DMS53 treated with DMSO at 0.1 percent for 48 hours (cell line): ENCODE results near the gene SLC44A3.
A peak's percentile ranks its signal among the peaks of the same experiment; 100 is the strongest.

Experiments used
- DNase-seq: peaks from one replicate; lab custom pipeline; 2025; ENCODE audit not compliant: unreplicated experiment; lab: John Stamatoyannopoulos, UW

SLC44A3 gene

DNA sequence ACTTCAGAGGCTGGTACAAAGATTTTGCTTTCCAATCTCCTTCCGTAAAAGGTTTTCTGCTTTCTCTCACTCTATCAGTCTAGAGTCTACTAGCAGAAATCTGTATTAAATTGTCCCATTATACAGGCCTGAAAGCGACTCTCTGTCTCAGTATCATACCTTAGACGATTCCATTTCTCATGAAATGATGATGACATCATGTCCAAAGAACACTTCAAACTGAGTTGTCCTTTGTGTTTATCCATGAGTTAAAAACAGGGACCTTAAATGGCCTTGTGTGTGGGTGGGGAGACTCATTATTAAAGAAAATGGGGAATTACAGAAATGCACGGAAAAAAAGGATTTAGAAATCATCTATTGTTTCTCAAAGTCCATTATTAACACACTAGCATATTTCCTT, 21.0 kb upstream of the SLC44A3 start:
- DNase-seq = no peak

DNA sequence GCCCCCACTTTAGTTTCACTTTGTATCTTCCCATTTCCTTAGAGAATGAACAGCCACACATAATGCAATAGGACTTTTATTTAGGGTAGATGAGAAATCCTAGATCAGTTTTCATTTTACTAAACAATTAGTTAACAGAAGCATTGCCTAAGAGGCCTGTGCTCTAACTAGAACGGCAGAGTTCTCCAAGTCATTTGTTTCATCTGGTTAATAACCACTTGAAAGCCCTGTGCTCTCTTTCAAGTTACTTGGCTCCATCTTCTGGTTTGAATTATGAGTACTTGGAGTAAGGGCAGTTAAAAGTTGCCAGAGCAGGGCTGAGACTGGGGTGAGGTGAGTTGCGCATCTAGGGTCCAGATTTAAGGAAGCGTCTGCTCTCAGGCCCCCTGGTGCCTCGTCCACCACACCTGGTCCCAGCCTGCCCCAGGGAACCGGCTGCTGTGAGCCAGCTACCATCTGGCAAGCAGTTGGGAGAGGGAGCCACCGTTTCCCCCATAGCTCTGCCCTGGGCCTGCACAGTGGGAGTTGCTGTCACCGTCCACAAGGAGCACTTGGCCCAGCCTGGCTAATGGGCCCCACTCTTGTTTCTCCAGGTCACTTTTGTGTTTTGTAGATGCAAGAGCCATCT, 18.1 kb upstream of the SLC44A3 start:
- peak; percentile 46 for DNase-seq

DNA sequence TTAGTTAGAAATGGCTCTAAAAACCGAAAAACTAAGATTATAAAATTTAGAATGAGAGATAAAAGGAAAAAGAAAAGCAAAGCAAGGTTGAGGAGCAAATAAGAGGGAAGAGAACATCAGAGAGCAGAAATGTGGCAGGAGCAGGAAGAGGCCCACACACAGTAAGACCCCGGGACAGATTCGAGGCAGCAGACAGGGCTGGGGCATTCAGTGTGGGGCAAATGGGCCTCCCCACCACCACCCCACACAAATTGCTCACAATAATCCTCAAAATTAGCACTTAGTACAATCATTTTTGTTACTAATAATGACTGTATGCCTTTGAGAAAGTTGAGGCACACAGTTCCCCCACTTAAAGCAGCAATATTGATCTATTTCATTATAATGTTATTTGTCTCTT, 17.1 kb upstream of the SLC44A3 start:
- DNase-seq = no peak

DNA sequence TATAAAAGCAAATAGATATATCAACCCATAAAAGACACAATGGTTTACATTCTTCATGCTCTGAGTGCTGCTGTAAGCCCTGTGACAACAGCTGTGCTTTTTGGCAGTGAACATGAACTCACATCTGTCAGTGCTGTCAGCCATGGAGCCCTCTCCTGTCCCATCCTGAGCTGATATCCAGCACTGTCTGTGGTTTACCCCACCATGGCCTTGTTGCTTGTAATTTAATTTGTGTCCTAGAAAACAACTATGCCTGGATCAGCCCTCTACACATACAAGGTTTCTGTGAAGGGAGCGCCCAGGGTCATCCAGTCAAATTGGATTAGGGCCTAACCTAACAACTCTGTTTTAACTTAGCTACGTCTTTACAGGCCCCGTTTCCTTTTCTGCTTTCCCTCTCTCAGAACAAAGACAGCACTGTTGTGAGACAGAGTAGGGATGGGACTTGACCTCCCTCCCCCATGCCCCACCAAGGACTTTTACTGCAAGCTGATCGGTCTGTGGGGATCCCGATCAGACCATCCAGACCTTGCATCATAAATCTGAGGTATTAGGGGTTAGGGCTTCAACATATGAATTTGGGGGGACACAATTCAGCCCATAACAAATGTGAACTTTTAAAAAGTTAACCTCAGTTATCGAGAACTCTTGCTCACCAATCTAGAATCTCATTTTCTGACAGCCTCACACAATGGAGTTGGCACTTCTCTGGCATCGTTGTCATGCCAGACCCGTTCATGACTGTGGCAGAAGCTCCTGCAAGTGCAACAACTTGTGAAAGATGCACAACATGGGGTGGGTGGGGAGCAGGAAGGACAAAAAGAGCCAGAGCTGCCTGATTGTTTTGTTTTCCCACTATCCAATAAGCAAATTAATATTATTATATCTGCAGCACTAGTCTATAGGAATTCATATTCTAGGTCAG, 16.4 kb upstream of the SLC44A3 start:
- DNase-seq = no peak

DNA sequence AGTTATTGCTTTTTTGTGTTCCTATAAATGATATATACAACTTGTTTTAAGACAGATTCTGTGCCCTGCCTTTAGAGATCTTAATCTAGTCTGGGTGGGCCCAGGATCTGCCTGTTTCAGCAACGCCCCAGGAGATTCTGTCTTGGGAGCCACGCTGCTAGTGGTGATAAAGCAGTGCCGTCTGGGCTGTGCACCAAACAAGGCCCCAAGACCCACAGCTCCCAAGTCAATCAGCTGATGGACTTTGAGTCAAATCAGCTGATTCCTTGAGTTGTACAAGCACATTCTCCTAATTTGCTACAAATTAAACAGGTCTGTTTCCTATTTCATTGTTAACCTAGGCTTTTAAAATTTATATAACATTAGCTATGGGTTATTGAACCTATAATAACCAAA, 15.7 kb upstream of the SLC44A3 start:
- DNase-seq = no peak

DNA sequence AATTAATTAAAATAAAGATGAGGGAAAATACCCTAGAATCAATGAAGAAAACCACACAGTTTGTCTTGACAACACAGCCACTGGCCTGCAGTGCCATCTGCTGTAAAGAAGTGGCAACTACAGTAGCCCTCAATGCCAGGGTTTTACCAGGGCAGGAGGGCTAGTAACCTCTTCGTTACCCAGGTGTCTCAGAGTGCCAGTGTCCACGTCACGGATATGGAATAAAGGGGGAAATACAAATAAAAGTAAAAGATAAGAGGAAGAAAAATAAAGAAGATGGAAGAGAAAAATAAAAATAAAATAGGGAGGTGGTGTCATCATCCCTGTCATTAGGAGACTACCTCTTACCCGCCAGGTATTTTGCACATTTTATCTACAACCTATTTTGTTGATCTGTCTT, 14.2 kb upstream of the SLC44A3 start:
- peak; percentile 55 for DNase-seq

DNA sequence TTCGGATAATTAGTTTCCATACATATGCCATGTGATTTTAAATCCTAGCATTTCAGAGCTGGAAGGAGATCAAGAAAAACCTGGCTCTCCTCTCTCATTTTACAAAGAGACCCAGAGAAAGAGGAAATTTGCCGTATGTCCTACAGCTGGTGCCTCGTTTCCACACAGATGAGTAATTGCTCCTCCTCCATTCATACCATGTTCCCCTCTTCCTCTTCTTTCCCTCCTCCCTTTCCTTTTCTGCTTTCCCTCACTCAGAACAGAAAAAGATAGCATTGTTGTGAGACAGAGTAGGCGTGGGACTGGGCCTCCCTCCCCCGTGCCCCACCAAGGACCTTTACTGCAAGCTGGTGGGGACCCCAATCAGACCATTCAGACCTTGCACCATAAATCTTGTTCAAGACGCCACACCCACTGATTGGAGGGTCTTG, 13.7 kb upstream of the SLC44A3 start:
- no peak for DNase-seq

DNA sequence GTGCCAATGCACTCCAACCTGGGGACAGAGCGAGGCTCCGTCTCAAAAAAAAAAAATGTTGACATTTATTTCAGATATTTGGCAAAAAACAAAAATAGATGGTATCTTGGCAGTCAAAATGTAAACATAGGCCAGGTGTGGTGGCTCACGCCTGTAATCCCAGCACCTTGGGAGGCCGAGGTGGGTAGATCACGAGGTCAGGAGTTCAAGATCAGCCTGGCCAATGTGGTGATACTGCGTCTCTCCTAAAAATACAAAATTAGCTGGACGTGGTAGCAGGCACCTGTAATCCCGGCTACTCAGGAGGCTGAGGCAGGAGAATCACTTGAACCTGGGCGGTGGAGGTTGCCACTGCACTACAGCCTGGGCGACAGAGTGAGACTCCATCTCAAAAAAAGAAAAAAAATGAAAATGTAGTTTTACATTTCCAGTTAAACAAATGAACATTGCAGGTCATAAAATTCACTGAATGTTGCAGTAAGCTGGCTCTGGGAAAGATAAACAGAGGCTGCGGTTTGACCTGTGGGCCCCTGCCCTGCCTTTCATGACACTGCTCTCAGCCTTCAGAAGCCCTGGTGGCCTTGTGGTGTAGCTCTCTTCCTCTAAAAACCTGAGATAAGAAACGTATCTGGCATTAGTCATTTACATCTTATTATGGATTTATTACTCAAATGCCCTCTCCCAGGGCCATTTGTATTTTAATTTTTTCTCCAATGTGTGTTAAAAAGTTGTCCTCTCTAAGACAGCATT, 12.2 kb upstream of the SLC44A3 start:
- DNase-seq = no peak

DNA sequence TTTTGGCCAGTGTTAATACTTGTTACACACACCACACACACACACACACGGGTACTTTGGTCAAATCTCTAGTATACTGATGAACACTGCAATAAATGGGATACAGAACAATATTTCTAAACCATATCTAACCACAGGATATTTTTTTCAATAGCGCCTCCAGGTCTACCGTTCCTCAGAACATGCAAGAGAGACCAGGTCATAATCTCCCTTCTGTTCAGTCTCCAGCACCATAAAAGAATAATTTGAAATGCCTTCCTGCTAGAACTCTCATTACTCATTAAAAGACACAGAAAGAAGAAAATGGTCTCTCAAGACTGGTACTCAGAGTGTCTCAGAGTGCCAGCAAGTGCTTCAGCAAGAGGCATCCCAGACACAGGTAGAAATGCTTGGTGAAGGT, 11.5 kb upstream of the SLC44A3 start:
- no peak for DNase-seq

DNA sequence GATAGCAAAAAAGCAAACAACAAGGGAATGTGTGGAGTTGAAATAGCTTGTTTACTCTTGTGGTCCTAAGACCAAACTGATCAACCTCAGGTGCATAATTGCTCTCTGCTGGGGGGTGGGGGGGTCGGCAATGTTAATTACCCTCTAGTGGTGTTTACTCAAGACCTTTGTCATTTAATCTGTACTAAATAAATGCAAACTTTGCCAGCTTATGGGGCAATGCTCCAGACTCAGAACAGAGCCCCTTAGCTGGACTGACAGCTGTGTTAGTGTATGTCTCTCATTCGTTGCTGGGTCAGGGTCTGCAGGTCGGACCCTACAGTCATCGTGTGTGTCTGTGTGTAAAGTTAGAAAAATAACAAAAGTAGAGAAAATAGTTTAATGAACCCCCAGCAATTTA, 7.2 kb upstream of the SLC44A3 start:
- no peak for DNase-seq

DNA sequence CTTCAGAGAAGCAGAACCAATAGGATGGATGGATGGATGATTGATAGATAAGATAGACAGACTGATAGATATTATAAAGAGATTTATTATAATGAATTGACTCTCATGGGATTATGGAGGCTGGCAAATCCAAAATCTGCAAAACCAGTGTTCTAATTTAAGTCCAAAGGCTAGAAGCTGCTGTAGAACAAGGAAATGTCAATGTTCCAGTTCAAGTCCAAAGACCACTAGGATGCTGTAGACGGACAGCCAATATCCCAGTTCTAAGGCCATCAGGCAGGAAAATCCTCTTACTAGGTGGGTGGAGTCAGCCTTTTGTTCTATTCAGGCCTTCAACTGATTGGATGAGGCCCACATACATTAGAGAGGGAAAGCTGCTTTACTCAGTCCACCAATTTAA, 4.1 kb upstream of the SLC44A3 start:
- DNase-seq = no peak

DNA sequence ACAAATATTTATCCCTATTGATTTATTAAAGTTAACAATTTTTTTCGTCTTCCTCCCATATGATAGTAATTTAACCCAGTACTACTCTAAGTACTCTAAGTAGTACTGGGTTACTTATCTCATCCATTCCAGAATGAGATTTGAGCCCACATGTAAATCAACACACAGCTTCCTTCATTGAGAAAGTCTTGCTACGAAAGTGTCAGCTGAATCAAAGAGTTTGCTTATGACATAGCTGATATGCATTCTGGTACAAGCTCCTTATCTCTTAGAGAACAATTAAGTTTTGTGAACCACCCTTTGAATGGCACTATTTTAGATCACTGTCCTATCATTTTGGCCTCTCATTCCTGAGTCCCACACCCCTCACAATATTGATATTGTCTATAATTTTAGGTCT, 2.4 kb upstream of the SLC44A3 start:
- DNase-seq = no peak

DNA sequence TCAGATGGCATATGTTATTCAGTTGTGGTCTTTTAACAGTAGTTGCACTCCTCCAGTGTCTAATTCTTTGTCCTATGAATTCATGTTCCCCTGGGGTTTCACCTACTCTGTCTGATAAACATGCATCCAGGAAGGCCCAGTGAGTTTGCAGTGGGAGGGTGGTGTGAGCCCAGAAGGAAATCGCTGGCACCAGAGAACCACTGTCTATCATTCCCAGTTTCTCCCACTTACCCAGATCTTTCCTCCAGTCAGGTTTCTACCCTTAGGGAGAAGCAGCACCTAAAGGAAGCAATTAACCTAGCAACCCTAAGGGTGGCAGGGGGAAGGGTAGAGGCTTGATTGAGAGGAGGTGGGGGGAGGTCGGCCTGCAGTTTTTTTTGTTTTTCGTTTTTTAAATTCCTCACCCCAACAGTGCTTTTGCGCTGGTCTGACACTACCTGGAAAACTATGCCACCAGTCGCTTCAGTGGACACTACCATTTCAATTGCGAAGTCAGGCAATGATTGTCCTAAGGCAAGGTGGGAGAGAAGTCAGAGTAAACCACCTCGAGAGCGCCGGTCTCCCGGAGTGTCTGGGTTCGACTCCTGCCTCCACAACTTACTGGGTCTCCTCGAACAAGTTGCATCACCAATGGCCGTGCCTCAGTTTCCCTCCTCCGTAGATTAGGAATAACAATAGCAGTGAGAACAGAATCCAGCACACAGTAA, 766 bp upstream of the SLC44A3 start:
- peak; percentile 39 for DNase-seq

DNA sequence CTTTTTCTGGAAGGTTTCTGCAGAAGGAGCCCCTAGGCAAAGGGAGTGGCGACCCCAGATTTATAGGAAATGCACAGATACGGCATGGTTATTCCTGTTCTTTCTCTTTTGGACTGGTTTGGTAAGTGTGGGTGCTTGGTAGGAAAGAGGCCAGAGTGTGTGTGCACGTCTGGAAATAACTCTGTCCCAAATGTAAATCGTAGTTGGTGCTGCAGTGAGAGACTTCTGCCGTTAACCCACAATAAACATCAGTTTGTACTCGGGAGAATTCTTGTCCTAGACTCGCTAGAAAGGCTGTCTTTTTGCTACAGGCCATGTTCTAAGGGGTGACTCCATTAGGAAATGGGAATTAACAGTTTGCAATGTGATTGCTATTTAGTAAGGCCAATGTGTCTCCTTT, 779 bp downstream of the SLC44A3 start:
- peak; percentile 26 for DNase-seq

DNA sequence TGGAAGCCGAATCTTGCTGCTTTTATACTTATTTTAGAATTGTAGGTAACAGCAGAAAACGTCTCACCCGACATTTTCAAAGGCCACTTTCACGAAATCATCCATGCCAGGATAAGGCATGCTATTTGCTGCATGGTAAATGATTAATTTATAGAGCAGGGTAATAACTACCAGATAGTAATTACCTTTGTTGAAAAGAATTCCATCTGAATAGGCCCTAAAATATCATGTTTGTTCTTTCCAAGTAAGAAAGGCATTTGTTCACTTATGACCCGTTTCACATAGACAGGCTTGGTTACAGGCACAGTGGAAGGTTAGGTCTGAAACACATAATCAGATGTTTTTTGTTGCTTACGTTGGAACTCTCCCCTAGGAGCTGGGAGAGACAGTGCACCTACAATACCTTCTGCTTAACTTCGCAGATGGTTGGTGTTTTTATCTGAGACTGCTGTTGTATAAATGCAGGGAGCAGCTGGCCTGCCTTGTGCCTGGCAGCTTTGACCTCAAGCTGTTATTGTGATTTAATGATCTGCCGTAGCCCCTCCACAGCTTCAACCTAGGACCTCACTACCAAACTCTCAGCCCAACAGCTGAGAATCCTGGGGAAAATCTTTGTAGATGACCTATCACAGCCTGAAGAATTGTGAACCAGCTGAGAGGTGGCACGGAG, 1.6 kb downstream of the SLC44A3 start:
- DNase-seq = peak; percentile 26

DNA sequence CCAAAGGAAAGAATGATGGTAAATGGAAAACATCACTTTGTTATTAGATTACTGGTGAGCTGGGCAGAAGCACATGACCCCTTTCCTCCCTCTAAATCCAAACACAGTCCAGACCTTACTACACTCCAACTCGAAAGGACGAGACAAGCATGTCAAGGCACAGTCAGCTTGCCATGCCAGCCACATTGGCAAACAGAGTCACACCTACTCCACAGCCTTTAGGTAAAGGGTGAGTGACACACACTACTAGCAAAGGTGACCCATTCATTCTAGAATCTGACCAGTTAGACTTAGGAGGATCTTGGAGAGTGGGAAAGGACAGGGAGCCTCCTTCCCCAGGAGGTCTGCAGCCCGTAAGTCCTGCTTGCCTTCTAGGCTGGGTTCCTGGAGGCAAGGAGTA, 3.0 kb downstream of the SLC44A3 start:
- no peak for DNase-seq

DNA sequence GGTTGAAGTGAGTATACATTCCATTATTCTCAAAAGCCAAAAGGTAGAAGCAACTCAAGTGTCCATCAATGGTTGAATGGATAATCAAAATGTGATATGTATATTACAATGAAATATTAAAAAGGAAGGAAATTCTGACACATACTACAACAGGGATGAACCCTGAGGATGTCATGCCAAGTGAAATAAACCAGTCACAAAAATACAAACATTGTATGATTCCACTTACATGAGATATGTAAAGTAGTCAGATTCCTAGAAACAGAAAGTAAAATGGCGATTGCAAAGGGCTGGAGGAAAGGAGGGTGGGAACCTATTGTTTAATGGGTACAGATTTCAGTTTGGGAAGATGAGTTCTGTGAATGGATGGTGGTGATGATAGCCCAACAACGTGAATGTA, 5.8 kb downstream of the SLC44A3 start:
- no peak for DNase-seq

DNA sequence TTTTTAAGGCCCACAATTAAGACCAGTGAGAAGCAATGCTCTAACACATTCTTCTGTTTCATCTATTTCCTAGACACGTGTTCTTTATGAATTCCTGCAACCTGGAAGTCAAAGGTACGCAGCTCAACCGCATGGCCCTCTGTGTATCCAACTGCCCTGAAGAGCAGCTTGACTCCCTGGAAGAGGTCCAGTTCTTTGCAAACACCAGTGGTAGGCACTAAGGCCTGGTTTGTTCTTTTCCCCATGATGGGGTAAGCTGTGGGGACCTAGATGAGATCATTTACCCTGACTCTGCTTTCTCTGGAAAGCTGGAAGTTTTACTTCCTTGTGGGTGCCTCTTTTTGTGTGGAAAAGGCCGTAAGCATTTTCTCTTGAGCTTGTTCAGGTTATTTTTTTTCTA, 7.3 kb downstream of the SLC44A3 start:
- no peak for DNase-seq

DNA sequence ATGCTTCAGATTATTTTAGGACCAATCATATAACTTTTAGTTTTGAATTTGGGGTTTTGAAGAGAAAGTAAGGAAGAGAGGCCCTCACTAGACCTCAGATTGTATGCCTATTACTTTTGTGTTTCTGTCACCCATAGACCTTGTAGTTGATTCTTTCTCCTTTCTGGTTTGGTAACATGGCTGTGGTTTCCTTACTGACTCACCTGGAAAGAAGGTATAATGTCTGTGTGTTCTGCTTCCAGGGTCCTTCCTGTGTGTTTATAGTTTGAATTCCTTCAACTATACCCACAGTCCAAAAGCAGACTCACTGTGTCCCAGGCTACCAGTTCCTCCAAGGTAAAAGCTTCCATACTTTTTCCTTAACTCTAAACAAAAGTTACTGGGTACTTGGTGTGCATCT, 8.1 kb downstream of the SLC44A3 start:
- DNase-seq = no peak

DNA sequence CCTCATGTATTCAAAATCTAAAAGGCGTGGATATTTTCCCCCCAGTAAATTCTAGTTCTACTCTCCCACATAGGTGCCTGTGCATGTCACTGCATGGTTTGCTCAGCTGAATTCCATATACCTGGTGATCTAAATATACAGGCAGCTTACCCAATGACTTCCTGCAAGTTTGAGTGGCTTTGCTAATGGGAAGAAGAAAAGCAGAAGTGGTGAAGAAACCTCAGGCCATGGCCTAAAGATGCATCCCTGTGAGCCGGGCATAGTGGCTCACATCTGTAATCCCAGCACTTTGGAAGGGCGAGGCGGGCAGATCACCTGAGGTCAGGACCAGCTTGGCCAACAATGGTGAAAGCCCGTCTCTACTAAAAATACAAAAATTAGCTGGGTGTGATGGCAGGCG, 11.5 kb downstream of the SLC44A3 start:
- no peak for DNase-seq

DNA sequence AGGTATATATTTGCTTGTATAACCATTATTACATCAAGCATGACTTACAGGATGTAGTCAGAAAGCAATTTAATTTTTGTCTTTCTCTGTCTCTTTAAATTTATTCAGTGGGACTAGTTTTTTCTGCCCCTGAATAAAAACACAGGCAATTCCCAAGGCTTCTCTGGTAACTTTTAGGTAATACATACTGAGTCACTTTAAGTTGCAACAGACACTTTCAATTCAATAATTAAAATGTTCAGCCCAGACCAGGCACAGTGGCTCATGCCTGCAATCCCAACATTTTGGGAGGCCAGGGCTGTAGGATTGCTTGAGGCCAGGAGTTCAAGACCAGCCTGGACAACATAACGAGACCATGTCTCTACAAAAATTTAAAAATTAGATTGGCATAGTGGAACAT, 12.3 kb downstream of the SLC44A3 start:
- no peak for DNase-seq
